ENCODE results near the gene PANX2.

GRCh38 chr22:50148166-50148500, 22.4 kb upstream of the PANX2 start:
- TF ChIP-seq CTCF (conservative IDR thresholded peaks at IDR 0.05; ENCODE audit: low read depth, low read length) (no peak), EZH2 (IDR thresholded peaks at IDR 0.05; ENCODE audit: low read length, unreplicated experiment) (no peak), EZH2phosphoT487 (IDR thresholded peaks at IDR 0.05; ENCODE audit: borderline replicate concordance, low read length) (no peak)
